AG08396 (cell line): ENCODE measurements around the gene CCT8.

Experiments
- DNase-seq: peaks from one replicate; pipeline ENCODE4 v3.0.0; 2012; ENCODE audit warnings: low spot score, mixed read lengths

Gene CCT8, protein sequence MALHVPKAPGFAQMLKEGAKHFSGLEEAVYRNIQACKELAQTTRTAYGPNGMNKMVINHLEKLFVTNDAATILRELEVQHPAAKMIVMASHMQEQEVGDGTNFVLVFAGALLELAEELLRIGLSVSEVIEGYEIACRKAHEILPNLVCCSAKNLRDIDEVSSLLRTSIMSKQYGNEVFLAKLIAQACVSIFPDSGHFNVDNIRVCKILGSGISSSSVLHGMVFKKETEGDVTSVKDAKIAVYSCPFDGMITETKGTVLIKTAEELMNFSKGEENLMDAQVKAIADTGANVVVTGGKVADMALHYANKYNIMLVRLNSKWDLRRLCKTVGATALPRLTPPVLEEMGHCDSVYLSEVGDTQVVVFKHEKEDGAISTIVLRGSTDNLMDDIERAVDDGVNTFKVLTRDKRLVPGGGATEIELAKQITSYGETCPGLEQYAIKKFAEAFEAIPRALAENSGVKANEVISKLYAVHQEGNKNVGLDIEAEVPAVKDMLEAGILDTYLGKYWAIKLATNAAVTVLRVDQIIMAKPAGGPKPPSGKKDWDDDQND

GRCh38 chr21:29073222-29074006, at the start of gene CCT8:
Gene CCT8 (minus strand): TSS chr21:29073648. CDS start chr21:29073590, 58 bp downstream.
- DNase-seq: peak; percentile 97

DNA sequence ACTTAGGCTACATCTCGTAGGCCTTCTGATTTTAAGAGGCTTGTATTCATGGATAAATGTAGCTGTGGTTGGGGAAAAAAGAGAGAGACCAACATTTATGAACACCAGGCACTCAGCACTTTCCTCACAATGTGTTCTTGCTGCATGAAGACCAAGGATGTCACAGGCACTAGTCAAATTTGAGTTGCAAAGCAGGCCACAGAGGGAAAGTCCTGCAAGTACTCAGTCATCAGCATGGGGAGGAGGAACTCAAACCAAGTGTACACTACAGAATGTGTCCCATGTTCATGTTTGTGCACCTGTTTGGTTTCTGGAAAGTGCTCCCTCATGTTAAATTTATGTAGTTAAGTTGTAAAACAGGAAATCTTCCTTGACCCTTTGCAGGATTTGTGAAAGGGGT, 48.3 kb upstream of the CCT8 start:
- no peak for DNase-seq

DNA sequence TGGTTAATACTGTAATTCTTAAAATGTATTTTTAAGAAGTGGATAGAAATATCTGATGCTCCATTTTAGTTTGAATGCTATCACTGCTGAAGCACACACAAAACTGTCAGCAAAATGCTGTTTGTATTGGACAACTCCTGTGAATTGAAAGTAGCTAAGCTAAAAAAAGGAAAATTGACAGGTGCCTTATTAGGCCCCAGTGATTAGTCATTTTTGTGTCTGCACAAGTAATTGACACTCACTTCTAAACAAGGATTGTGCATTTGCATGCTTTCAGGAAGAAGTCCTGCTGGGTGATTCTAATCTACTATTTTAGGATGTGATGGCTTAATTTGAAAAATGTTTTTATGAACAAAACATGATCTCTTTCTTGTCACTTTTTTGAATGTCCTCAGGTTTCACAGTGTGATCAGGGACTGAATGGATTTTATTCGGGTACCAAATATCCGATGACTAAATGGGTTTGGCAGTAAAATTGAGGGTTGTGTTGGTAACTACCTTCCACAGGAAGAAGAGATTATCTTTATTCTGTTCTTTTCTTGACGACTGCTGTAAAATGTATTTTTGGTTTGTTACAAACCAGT, 44.0 kb upstream of the CCT8 start:
- DNase-seq: no peak

DNA sequence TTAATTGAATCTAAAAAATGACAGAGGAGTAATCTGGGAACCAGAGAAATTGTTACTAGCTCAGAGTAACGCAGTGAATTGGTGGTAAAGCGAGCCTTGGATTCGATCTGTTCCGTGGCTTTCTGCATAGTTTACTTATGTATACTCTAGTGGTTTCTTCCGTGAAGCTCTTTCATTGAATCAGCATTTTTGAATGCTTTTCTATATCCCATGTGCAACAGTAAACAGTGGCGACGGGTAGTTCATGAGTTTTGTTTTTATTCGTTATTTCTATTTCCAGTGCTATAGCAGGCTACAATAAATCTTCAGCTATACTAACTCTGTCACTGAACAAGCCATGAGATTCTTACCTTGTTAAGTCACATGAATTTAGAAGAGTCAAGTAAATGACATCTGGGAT, 42.5 kb upstream of the CCT8 start:
- DNase-seq: no peak

GRCh38 chr21:29114765-29115500, 41.5 kb upstream of the CCT8 start:
- peak; percentile 43 for DNase-seq

GRCh38 chr21:29105218-29105617, 31.8 kb upstream of the CCT8 start:
- DNase-seq: no peak

GRCh38 chr21:29104239-29104708, 30.8 kb upstream of the CCT8 start:
- peak; percentile 4 for DNase-seq

- peak; percentile 10 for DNase-seq
Measured at GRCh38 chr21:29102791-29103257, 29.4 kb upstream of the CCT8 start.

DNA sequence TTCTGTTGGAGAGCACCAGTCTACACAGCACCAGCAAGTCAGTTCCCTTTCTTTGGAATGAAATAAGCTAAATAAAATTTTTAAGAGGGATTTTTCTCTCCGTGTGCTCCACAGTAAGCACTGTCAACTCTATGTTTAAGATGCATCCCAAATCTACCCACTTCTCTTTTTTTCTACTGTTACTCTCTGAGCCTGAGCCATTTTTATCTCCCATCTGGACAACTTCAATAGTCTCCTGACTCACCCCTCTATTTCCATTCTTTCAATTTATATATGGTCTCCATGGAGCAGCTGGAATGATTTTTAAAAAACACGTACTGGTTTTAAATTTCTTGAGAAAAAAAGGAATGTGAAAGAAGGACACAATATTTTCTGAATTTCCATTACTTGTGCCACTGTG, 24.7 kb upstream of the CCT8 start:
- DNase-seq: no peak

- DNase-seq: no peak
Measured at GRCh38 chr21:29096218-29097015, 23.0 kb upstream of the CCT8 start.

DNA sequence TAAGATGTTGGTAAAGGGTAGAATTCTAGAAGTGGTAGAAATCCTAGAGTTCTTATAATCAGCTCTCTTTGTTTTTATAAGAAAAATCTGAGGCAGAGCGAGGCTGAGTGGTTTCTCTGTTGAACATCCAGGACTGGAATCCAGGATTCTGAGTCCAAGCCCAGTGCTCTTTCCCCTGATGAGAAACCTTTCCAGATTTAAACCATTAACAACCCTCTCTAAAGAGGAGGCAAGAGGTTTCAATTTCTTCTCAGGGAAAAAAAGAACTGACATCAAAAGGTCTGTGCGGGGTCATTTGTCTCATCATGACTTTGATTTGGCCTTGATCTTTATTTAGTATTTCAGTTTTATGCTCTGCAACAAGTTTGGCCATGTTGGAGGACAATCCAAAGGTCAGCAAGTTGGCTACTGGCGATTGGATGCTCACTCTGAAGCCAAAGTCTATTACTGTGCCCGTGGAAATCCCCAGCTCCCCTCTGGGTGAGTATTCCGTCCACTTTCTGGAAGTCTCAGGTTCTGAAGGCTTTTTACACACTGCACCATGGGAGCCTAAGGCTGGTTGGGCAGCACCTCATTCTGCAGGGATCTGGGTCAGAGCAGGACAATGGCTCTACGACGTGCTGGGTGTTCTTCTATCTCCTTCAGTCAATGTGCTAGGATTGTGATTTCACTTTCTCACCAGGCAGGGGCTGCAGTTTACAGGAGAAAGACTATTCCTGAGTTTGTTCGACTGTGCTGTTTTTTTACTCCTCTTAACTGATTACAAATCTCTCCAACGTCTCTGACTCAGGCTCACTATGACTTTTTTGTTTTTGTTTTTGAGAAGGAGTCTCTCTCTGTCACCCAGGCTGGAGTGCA, 18.9 kb upstream of the CCT8 start:
- DNase-seq: no peak

- DNase-seq: peak; percentile 69
Measured at GRCh38 chr21:29091033-29091432, 17.6 kb upstream of the CCT8 start.

DNA sequence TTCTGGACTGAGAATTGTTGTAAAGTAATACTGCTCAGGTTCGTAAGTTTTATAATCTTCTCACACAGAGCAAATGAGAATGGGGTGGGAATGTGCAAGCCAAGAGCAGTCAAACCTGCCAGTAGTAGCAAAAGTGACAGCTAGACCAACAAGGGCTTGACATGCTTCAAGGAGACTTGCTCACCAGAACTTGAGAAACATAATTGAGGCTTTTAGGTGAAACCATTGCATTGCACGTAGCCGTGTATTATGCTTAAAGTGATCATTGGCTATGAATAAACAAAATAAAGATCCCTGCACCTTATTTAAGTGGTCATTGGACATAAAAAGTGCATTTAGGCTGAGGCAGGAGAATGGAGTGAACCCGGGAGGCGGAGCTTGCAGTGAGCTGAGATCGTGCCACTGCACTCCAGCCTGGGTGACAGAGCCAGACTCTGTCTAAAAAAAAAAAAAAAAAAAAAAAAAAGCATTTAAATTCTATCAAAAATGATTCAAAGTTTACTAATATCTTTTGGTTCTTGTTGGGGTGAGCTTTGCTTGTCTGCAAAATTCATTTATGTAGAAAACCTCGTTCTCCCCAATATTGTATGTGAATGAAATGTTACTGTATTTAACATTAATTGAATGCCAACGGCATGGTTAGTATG, 11.8 kb upstream of the CCT8 start:
- DNase-seq: no peak

DNA sequence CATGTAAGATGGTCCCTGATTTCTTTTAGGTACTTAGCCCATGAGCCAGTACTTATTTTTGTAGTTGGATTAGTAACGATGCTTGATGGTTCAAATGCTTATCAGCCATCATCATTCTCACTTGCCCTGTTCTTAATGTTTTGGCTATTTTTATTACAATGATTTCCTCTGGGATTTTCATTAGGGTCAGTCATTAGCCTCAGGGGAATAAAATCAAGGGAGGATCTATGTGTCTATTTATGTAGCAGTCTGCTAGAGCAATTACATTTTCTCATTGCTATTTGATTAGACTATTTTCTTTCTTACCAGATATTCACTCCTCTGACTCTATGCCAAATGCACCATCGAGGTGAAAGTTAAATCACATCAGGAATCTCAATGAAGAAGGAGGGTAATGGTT, 10.9 kb upstream of the CCT8 start:
- no peak for DNase-seq

DNA sequence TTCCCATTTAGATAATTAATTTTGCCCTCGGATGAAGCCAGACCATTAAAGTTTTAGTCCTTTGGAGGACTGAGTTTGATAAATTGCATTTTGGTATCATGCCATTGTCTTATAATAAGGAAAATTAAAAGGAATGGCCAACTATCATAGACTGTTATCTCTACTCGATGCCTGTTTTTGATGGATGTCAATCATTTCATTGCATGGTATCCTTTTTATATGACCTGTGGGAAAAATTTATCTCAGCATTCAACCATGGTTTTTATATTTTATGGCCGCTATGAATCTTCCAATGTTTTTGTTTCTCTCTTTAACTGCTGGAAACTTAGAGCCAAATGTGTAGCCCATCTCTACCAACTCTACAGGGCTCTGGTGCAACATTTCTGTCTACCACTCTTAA, 9.9 kb upstream of the CCT8 start:
- DNase-seq: no peak

- no peak for DNase-seq
Measured at GRCh38 chr21:29082046-29082815, 8.8 kb upstream of the CCT8 start.

GRCh38 chr21:29080454-29080941, 7.0 kb upstream of the CCT8 start:
- DNase-seq: no peak
